Immature natural killer cell (primary cell): ENCODE measurements around the gene DRGX. TPM values are rescaled to one million over a fixed set of nuclear protein-coding genes. Genes with fewer than 3 reads are reported as not detected.

Source experiments
- DNase-seq, 3 donors: peaks; one replicate each; pipeline ENCODE4 v3.0.0; 2022; ENCODE audit warnings: mixed read lengths in 1 of 3
- H3K27ac Mint-ChIP-seq, 6 donors: one replicate each; pipeline ENCODE4 v1.8.0; 2020; ENCODE audit warnings: mixed read lengths in 6 of 6, mild to moderate bottlenecking in 5 of 6, inconsistent platforms in 4 of 6, moderate library complexity in 3 of 6
- H3K27me3 Mint-ChIP-seq, 3 donors: one replicate each; pipeline ENCODE4 v1.8.0; 2020 to 2021; ENCODE audit warnings: low read depth in 3 of 3, mild to moderate bottlenecking in 3 of 3, mixed read lengths in 3 of 3, moderate library complexity in 3 of 3, inconsistent platforms in 1 of 3
- H3K36me3 Mint-ChIP-seq, 3 donors: one replicate each; pipeline ENCODE4 v1.8.0; 2020; ENCODE audit warnings: mixed read lengths in 3 of 3, inconsistent platforms in 2 of 3, mild to moderate bottlenecking in 2 of 3
- H3K4me1 Mint-ChIP-seq, 2 donors: one replicate each; pipeline ENCODE4 v1.8.0; 2020; ENCODE audit warnings: inconsistent platforms in 2 of 2, mild to moderate bottlenecking in 2 of 2, mixed read lengths in 2 of 2, moderate library complexity in 1 of 2
- H3K4me3 Mint-ChIP-seq, 5 donors: one replicate each; pipeline ENCODE4 v1.8.0; 2020; ENCODE audit warnings: mild to moderate bottlenecking in 5 of 5, mixed read lengths in 5 of 5, inconsistent platforms in 3 of 5, moderate library complexity in 3 of 5
- H3K9me3 Mint-ChIP-seq, 6 donors: one replicate each; pipeline ENCODE4 v1.8.0; 2020; ENCODE audit warnings: mild to moderate bottlenecking in 6 of 6, mixed read lengths in 6 of 6, inconsistent platforms in 4 of 6, moderate library complexity in 3 of 6
- polyA plus RNA-seq, 3 donors: library from polyadenylated mRNA; unstranded; fragments of 300-500 nt; fragmentation: Illumina TruSeq; gene quantifications; one replicate each; pipeline ENCODE4 v1.2.3, GENCODE V29; 2021

Gene DRGX
- polyA plus RNA-seq, 3 donors from 2014 or later = not detected

DNA sequence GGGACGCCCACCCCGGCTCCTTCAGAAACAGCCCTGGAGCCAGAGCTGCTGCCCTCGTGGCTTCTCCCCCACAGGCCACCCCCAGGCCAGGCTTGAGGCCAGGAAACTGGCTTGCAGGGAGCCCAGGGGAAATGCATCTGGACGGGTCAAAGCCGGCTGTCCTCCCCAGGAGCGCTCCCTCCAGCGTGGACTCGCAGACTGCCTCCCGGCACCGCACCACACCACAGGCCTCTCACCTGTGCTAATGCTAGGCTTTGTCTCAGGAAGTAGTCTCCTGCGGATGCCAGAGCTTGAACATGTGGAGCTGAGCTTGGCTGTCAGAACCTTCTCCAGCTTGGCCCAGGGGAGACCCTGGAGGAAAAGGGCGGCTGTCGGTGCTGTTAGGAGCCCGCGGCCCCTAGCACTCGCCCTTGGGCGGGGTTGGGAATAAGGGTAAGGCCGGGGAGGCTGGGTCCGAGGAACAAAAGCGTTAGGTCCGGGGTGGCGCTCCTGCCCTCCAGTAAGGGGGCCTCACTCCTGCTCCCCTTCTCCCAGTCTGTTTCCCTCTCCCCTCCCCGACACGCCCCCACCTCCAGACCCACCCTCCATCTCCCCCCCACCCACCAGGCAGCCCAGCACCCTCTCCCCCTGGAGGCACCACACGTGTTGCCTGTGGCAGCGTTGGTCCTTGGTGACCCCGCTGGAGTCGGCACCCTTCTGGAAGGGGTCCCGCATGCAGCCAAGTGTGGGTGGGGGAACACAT, 21.6 kb upstream of the DRGX start:
- Mint-ChIP-seq H3K27ac (no peak overlapping the region), H3K4me1 (no peaks in the 10 kb centered on the region), H3K4me3 (no peak overlapping the region), H3K27me3 (peaks cover 0 to 4% (median 0%) of the 10 kb centered on the region in 3 donors), H3K36me3 (no peaks in the 10 kb centered on the region), H3K9me3 (peaks cover 0 to 4% (median 0%) of the 10 kb centered on the region in 6 donors)
- DNase-seq = no peak

DNA sequence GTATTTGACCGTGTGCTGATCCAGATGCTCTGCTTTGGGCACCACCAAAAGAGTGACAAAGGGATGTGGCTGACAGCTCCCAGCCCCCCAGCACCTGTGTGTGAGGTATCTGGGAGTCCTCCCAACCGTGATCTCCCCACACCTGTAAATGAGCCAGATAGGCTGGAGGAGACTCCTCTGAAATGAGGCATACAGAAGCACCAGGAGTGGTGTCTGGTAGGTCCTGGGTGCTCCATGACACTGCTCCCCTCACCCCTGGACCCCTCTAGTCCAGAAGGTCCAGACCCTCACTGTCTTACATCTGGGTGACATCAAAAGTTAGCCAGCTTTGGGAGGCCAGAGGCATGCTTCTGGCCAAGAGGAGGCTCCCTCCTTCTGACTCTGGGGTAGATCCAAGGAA, 20.0 kb upstream of the DRGX start:
- no peaks in the 10 kb centered on the region for H3K36me3 Mint-ChIP-seq
- H3K4me3 Mint-ChIP-seq = no peak overlapping the region
- no peaks in the 10 kb centered on the region for H3K4me1 Mint-ChIP-seq
- no peak for DNase-seq
- peaks cover 0 to 4% (median 0%) of the 10 kb centered on the region in 6 donors for H3K9me3 Mint-ChIP-seq
- H3K27me3 Mint-ChIP-seq = peaks cover 0 to 9% (median 4%) of the 10 kb centered on the region in 3 donors
- no peak overlapping the region for H3K27ac Mint-ChIP-seq

DNA sequence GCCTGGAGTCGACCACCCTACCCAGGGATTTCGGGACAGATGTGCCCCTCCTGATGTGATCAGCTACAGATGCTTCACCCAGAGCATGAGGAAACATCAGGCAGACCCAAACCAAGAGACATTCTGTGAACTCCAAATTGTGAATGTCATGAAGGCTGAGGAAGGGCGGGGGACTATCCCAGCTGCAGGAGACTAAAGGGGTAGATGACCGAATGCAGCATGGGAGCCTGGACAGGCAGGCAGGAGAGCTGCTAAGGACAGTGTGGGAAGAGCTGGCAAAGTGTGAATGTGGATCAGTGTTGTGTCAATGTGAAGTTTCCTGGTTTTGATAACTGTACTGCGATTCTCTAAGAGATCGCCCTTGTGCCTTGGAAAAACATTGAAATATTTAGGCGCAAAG, 19.2 kb upstream of the DRGX start:
- Mint-ChIP-seq H3K27me3 (peaks cover 2 to 9% (median 5%) of the 10 kb centered on the region in 3 donors), H3K9me3 (no peaks in the 10 kb centered on the region), H3K27ac (no peak overlapping the region), H3K4me3 (no peak overlapping the region), H3K4me1 (no peaks in the 10 kb centered on the region), H3K36me3 (no peaks in the 10 kb centered on the region)
- DNase-seq = no peak

DNA sequence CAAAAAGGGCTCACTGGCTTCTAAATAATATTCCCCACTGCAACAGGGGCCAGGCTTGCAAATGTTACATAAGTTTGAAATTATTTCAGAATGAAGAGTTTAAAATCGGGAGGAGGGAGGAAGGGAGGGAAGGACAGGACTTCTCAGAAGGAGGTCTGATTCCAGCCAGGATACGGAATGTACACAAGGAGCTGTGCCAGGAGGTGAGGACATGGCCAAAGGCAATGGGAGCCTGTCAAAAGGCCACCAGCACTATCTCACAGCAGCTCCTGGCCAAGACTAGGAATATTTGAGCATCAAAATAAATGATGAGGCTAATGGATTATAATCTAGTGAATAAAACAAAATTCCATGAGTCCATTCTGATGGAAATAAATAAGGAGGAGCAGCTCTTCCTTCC, 18.6 kb upstream of the DRGX start:
- H3K36me3 Mint-ChIP-seq = no peaks in the 10 kb centered on the region
- no peaks in the 10 kb centered on the region for H3K9me3 Mint-ChIP-seq
- H3K27ac Mint-ChIP-seq = no peak overlapping the region
- no peaks in the 10 kb centered on the region for H3K4me1 Mint-ChIP-seq
- DNase-seq = no peak
- peaks cover 2 to 10% (median 5%) of the 10 kb centered on the region in 3 donors for H3K27me3 Mint-ChIP-seq
- H3K4me3 Mint-ChIP-seq = no peak overlapping the region

DNA sequence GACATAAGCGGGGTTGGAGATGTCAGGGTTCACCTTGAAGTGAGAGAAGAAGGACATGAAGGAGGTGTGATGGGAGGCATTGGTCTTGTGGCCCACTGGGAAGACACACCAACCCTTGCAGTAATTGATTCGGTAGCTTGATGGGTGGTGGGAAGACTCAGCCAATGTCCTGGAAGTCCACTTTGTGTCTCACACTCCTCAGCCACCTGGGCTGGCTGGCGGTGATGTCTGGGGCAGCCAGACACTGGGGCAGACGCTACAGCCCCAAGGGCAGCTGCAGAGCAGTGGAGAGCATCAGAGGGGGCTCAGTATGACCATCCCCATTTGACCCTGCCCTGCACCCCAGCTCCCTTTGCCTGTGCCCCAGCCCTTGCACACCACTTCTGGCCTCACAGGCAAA, 16.7 kb upstream of the DRGX start:
- H3K36me3 Mint-ChIP-seq = no peaks in the 10 kb centered on the region
- H3K27ac Mint-ChIP-seq = no peak overlapping the region
- H3K27me3 Mint-ChIP-seq = peaks cover 6 to 15% (median 10%) of the 10 kb centered on the region in 3 donors
- DNase-seq = no peak
- H3K9me3 Mint-ChIP-seq = no peaks in the 10 kb centered on the region
- no peak overlapping the region for H3K4me3 Mint-ChIP-seq
- peaks cover 0 to 1% of the 10 kb centered on the region in 2 donors for H3K4me1 Mint-ChIP-seq

DNA sequence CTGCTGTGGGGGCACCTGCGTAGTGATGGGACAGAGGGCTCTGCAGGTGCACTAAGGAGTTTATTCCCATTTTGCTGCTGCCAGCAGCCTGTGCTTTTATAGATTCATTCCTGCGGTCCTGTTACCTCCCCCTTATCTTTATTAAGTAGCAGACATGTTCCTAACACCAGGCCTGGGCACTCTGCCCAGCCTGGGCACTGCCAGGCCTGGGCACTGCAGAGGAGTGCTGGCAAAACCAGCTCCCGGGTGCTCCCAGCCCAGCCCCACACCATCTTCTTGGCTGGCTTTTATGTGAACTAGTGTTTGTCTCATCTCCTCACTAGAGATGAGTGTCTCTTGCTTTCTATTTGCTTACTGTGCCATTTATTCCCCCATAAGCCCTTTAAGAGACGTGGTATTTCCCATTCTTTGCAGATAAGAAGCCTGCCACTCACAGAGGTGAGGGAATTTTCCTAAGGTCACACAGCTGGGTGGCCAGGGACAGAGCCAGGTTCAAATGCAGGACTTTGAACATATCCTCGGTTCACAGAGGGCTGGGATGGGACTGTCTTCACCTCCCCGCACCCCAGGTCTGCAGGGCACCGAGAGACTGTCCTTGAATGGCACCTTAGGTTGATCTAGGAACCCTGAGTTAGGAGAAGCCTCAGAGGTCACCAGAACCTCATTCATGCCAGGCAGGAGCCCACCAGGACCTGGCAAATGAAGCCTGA, 14.6 kb upstream of the DRGX start:
- no peak for DNase-seq
- peaks cover 10 to 17% (median 11%) of the 10 kb centered on the region in 3 donors for H3K27me3 Mint-ChIP-seq
- no peaks in the 10 kb centered on the region for H3K36me3 Mint-ChIP-seq

DNA sequence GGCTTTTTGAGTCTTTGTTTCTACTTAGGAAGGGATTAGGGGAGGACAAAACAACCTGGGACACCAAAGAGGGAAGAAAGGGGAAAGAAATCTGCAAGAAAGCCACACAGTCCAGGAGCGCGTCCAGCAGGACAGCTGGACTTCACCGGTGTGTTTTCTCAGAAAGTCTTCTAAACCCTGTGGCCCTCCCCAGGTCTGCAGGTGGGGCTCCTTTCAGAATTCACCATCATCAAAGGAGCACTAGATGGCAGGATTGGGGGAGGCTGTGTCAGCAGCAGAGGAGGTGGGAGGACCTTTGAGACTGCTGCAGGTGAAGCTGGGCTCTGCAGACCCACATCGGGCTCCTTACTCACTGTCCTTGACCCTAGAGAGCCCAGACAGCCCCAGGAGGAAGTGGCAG, 13.9 kb upstream of the DRGX start:
- no peak overlapping the region for H3K27ac Mint-ChIP-seq
- no peaks in the 10 kb centered on the region for H3K36me3 Mint-ChIP-seq
- no peaks in the 10 kb centered on the region for H3K9me3 Mint-ChIP-seq
- H3K4me3 Mint-ChIP-seq = no peak overlapping the region
- DNase-seq = no peak
- H3K27me3 Mint-ChIP-seq = peaks cover 14 to 18% (median 17%) of the 10 kb centered on the region in 3 donors
- peaks cover 0 to 2% of the 10 kb centered on the region in 2 donors for H3K4me1 Mint-ChIP-seq

More for the DNA sequence above, 14.6 kb upstream of the DRGX start:
- no peak overlapping the region for H3K4me3 Mint-ChIP-seq
- no peaks in the 10 kb centered on the region for H3K9me3 Mint-ChIP-seq
- H3K4me1 Mint-ChIP-seq = peaks cover 0 to 2% of the 10 kb centered on the region in 2 donors
- H3K27ac Mint-ChIP-seq = no peak overlapping the region

DNA sequence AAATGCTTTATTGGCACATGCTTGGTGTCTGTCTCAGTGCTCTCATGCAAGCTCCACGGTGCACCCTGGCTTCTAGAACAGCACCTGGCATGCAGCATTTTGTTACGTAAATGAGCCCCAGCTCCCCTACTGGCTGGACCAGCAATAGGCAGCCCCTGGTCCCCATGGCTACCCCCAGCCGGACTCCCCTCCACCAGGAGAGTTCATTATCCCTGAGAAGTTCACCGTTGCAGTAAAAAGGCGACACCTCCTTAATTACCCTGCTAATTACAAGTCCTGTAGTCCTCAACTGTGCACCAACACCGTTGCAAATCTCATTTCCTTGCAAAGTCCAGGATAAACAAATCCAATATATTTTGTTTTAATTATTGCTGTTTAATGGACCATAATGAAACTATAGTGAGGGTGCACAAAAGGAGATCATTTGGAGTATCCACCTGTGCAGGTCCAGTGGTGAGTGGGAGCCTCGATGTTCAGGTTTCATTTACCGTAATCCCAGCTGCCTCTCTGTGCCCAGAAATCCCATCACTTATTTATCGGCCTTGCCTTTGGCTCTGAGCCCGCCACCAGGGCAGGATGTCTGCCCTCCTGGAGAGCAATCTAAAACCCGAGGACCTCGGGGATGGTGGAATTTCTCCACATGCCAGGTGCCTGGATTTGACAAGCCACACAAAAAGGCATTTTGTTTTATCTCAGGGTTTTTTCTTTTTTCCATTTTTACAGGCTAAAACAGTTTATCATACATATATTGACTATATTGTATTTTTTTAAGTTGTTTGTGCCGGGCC, 12.8 kb upstream of the DRGX start:
- no peak overlapping the region for H3K4me3 Mint-ChIP-seq
- peaks cover 10 to 19% (median 18%) of the 10 kb centered on the region in 3 donors for H3K27me3 Mint-ChIP-seq
- H3K36me3 Mint-ChIP-seq = no peaks in the 10 kb centered on the region
- H3K9me3 Mint-ChIP-seq = no peaks in the 10 kb centered on the region
- peaks cover 0 to 2% of the 10 kb centered on the region in 2 donors for H3K4me1 Mint-ChIP-seq
- no peak for DNase-seq
- no peak overlapping the region for H3K27ac Mint-ChIP-seq

DNA sequence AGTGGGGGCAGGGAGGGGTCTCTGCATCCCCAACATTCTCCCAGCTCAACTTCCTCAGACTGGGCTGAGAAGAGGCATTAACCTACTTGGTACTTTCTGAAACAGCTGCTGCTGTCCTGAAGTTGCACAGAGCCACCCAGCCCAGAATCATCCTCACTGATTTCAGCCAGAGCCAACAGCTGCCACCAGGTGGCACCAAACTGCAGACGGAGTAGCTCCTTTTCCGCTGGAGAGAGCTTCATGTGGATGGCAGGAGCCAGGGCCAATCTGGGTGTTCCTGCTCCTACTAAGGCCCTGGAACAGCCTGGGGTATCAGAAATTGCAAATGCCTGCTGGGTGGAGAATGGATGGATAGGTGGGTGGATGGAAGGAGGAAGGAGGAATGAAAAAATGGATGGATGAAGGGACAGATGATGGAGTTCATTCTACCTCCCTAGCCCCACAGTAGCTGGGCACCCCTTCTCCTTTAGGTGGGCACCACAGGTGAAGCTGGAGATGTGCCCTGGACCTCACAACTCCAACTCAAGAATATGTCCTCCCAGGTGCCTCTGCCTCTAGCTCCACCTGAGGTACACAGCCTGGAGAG, 11.8 kb upstream of the DRGX start:
- Mint-ChIP-seq H3K27me3 (peaks cover 10 to 21% (median 19%) of the 10 kb centered on the region in 3 donors), H3K27ac (no peak overlapping the region), H3K9me3 (no peaks in the 10 kb centered on the region), H3K36me3 (no peaks in the 10 kb centered on the region), H3K4me1 (peaks cover 0 to 2% of the 10 kb centered on the region in 2 donors), H3K4me3 (no peak overlapping the region)
- DNase-seq = peak; percentile 59 to 65 (median 65)

DNA sequence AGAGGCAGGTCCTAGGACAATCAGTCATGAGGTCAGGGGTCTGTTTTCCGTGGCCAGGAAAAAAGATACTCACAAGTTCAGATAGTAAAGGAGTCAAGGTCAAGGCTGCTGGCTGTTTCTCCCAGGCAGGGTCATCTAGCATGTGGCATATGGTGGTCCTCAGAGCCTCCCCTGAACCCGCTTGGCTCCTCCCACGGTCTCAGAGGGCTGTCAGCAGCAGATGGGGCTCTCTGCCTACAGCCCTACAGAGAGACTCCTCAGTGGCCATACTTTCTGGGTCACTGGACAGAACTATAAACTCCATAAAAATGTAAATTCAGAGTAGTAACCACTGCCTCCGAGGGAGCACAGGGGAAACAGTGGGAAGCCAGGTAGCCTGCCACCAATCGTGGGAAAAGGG, 11.3 kb upstream of the DRGX start:
- H3K4me1 Mint-ChIP-seq = peaks cover 0 to 2% of the 10 kb centered on the region in 2 donors
- no peak overlapping the region for H3K4me3 Mint-ChIP-seq
- peaks cover 11 to 19% (median 19%) of the 10 kb centered on the region in 3 donors for H3K27me3 Mint-ChIP-seq
- H3K27ac Mint-ChIP-seq = no peak overlapping the region
- H3K36me3 Mint-ChIP-seq = no peaks in the 10 kb centered on the region
- H3K9me3 Mint-ChIP-seq = no peaks in the 10 kb centered on the region
- no peak for DNase-seq

DNA sequence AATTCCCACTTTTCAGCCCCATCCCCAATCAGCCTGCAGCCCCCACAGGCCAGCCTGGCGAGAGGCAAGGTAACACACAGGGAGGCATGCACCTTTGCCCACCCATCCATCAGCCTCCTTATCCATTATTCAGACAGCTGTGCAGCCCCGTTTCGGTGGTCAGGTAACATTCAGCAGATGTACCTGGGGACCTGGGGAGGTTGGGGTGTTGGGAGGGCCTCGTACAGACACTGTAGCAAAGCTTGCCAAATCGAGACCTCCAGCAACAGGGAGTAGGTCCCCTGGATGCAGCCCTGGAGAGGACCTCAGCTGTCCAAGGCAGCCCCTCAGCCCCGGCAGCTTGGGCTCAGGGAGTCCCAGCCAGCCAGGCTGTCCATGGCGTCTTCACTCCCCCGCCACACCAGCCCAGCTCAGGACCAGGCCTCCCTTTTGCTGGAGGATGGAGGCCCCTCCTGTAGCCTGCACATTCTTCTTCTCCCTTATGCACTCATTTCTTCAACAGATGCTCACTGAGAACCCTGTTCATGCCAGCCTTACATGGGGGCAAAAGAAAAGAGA, 8.5 kb upstream of the DRGX start:
- no peaks in the 10 kb centered on the region for H3K9me3 Mint-ChIP-seq
- no peak overlapping the region for H3K4me3 Mint-ChIP-seq
- no peak for DNase-seq
- H3K27me3 Mint-ChIP-seq = peaks cover 17 to 25% (median 20%) of the 10 kb centered on the region in 3 donors
- H3K36me3 Mint-ChIP-seq = no peaks in the 10 kb centered on the region
- peaks cover 0 to 2% of the 10 kb centered on the region in 2 donors for H3K4me1 Mint-ChIP-seq
- no peak overlapping the region for H3K27ac Mint-ChIP-seq

DNA sequence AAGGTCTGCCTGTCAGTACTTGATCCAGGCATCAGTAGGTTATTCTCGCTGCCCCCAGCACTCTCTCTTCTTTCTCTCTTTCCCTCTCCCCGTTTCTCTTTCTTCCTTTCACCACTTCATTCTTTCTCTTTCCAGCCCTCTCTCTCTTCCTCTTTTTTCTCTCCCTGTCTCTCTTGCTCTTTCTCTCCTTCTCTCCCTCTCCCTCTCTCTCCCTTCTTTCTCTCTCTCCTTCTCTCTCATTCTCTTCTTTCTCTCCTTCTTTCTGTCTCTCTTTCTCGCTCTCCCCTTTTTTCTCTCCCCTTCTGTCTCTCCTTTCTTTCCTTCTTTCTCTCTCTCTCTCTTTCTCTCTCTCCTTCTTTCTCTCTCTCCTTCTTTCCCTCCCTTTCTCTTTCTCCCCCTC, 7.5 kb upstream of the DRGX start:
- Mint-ChIP-seq H3K4me1 (peaks cover 5 to 6% of the 10 kb centered on the region in 2 donors), H3K36me3 (no peaks in the 10 kb centered on the region), H3K9me3 (no peaks in the 10 kb centered on the region), H3K4me3 (no peak overlapping the region), H3K27me3 (peaks cover 18 to 34% (median 22%) of the 10 kb centered on the region in 3 donors), H3K27ac (no peak overlapping the region)
- no peak for DNase-seq

DNA sequence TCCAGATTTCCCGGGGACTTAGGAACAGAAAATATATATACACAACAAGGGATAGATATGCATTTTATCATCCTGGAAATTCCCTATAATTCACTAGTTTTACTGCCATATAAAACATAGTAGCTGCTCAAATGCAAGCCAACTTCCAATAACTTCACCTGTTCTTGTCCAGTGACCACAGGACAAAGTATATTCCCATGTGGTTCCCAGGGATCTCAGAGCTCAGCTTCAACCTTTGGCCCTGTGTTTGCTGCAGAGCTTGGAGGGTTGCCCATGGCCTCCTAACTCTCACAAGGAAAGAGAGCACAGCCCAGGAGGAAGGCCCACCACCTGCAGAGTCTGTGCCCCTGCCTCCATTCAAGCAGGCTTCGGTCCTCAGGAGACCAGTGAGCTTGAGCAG, 4.5 kb upstream of the DRGX start:
- Mint-ChIP-seq H3K27ac (no peak overlapping the region), H3K27me3 (peaks cover 18 to 36% (median 26%) of the 10 kb centered on the region in 3 donors), H3K9me3 (no peaks in the 10 kb centered on the region), H3K36me3 (no peaks in the 10 kb centered on the region), H3K4me1 (peaks cover 6% of the 10 kb centered on the region in 2 donors), H3K4me3 (no peak overlapping the region)
- no peak for DNase-seq
